Epithelial cell of proximal tubule (primary cell): Measurements from ENCODE around the gene PRMT7. TPM values are rescaled to one million over a fixed set of nuclear protein-coding genes. Genes with fewer than 3 reads are reported as not detected.

Experiments used
- DNase-seq: peaks from one replicate; pipeline ENCODE4 v3.0.0-alpha.2; 2011; ENCODE audit warnings: low read depth
- H3K4me3 ChIP-seq: 2 replicates; pipeline ENCODE4 v1.5.1; 2011; ENCODE audit warnings: low read depth, mild to moderate bottlenecking, low read length
- CTCF ChIP-seq: conservative IDR thresholded peaks from 2 replicates; pipeline ENCODE4 v1.5.1; 2012; ENCODE audit warnings: low read depth, mild to moderate bottlenecking, low read length
- total RNA-seq: library from RNA; depleted of rRNA; stranded (reverse); fragments of >200 nt; gene quantifications from 2 replicates; pipeline ENCODE4 v1.2.3, GENCODE V29; 2015

The PRMT7 gene
- total RNA-seq, 1 donor from 2014 or later, result 32.1 TPM

- no peak overlapping the region for H3K4me3 ChIP-seq
- DNase-seq, result no peak
- TF ChIP-seq CTCF, result no peak
Measured at GRCh38 chr16:68342620-68343019, 31.8 kb downstream of the PRMT7 start.

- DNase-seq, result no peak
- H3K4me3 ChIP-seq, result no peak overlapping the region
- no peak for TF ChIP-seq CTCF
Measured at GRCh38 chr16:68343137-68343536, 32.3 kb downstream of the PRMT7 start.

- TF ChIP-seq CTCF, result no peak
- no peak for DNase-seq
- no peak overlapping the region for H3K4me3 ChIP-seq
Measured at GRCh38 chr16:68344252-68344651, 33.4 kb downstream of the PRMT7 start.

GRCh38 chr16:68345351-68345810 is 34.6 kb downstream of the PRMT7 start:
- no peak for TF ChIP-seq CTCF
- no peak for DNase-seq
- H3K4me3 ChIP-seq, result no peak overlapping the region

GRCh38 chr16:68345958-68346635 is 35.3 kb downstream of the PRMT7 start:
- no peak for TF ChIP-seq CTCF

GRCh38 chr16:68346892-68347480 is 36.2 kb downstream of the PRMT7 start:
- TF ChIP-seq CTCF, result no peak
- no peak overlapping the region for H3K4me3 ChIP-seq
- DNase-seq, result no peak

More at GRCh38 chr16:68345958-68346635, 35.3 kb downstream of the PRMT7 start:
- no peak for DNase-seq
- H3K4me3 ChIP-seq, result no peak overlapping the region

- no peak overlapping the region for H3K4me3 ChIP-seq
- DNase-seq, result no peak
- no peak for TF ChIP-seq CTCF
Measured at GRCh38 chr16:68347605-68348004, 36.8 kb downstream of the PRMT7 start.
